SU-DHL-6 (cell line): Measurements from ENCODE around the gene RBM33.

Experiments used
- EZH2phosphoT487 ChIP-seq: fragments of 200-600 bp; sonication (generic), shearing (Covaris generic); conservative IDR thresholded peaks from 2 replicates; pipeline ENCODE4 v1.6.1; 2018; ENCODE audit warnings: mild to moderate bottlenecking, antibody characterized with exemption, low read length, moderate library complexity, mixed read lengths
- TF ChIP-seq, protein P1 (sequence below): fragments of 200-600 bp; sonication (generic); IDR thresholded peaks from one replicate; pipeline ENCODE4 v1.5.1; 2017; ENCODE audit warnings: antibody characterized with exemption, mild to moderate bottlenecking, low read length, moderate library complexity; ENCODE audit not compliant: insufficient read depth, poor library complexity, severe bottlenecking

GRCh38 chr7:155809947-155810769 lies 165.7 kb downstream of the RBM33 start:
- TF ChIP-seq, protein P1, sequence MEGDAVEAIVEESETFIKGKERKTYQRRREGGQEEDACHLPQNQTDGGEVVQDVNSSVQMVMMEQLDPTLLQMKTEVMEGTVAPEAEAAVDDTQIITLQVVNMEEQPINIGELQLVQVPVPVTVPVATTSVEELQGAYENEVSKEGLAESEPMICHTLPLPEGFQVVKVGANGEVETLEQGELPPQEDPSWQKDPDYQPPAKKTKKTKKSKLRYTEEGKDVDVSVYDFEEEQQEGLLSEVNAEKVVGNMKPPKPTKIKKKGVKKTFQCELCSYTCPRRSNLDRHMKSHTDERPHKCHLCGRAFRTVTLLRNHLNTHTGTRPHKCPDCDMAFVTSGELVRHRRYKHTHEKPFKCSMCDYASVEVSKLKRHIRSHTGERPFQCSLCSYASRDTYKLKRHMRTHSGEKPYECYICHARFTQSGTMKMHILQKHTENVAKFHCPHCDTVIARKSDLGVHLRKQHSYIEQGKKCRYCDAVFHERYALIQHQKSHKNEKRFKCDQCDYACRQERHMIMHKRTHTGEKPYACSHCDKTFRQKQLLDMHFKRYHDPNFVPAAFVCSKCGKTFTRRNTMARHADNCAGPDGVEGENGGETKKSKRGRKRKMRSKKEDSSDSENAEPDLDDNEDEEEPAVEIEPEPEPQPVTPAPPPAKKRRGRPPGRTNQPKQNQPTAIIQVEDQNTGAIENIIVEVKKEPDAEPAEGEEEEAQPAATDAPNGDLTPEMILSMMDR, result no peak
- TF ChIP-seq EZH2phosphoT487, result no peak
